HG03175 (cell line): ENCODE measurements around the gene PYGM.

Source experiments
- ATAC-seq: cut with Tn5 transposase; IDR thresholded peaks from one replicate; pipeline ENCODE4 v1.9.1; 2021; ENCODE audit warnings: mild to moderate bottlenecking, moderate library complexity; ENCODE audit not compliant: unreplicated experiment

The PYGM gene

GRCh38 chr11:64741375-64742086 is 18.2 kb downstream of the PYGM start:
- no peak for ATAC-seq

GRCh38 chr11:64739871-64740270 is 19.9 kb downstream of the PYGM start:
- ATAC-seq, result no peak

- no peak for ATAC-seq
Observed at GRCh38 chr11:64736654-64737053, 23.1 kb downstream of the PYGM start.

GRCh38 chr11:64735725-64736259 is 24.0 kb downstream of the PYGM start:
- ATAC-seq, result no peak

GRCh38 chr11:64734811-64735724 is 24.7 kb downstream of the PYGM start:
- no peak for ATAC-seq

GRCh38 chr11:64731601-64732000 is 28.2 kb downstream of the PYGM start:
- ATAC-seq, result no peak

- ATAC-seq, result no peak
Observed at GRCh38 chr11:64729851-64730382, 29.9 kb downstream of the PYGM start.

GRCh38 chr11:64728757-64729365 is 30.9 kb downstream of the PYGM start:
- ATAC-seq, result no peak

GRCh38 chr11:64726867-64727530 is 32.8 kb downstream of the PYGM start:
- ATAC-seq, result no peak

- ATAC-seq, result no peak
Observed at GRCh38 chr11:64726211-64726641, 33.5 kb downstream of the PYGM start.

- ATAC-seq, result no peak
Observed at GRCh38 chr11:64724863-64725532, 34.8 kb downstream of the PYGM start.

GRCh38 chr11:64723907-64724862 is 35.6 kb downstream of the PYGM start:
- ATAC-seq, result no peak

GRCh38 chr11:64723117-64723906 is 36.5 kb downstream of the PYGM start, which contains the start of gene NRXN2:
TSS of gene NRXN2 (minus strand) at chr11:64723197. CDS start at chr11:64713699, 9,498 bp downstream.
- peak; percentile 83 for ATAC-seq

GRCh38 chr11:64722141-64723065 is 37.4 kb downstream of the PYGM start:
- no peak for ATAC-seq

GRCh38 chr11:64721359-64721699 is 38.4 kb downstream of the PYGM start:
- no peak for ATAC-seq

- no peak for ATAC-seq
Observed at GRCh38 chr11:64720640-64721358, 39.0 kb downstream of the PYGM start.
